Activated T-helper 17 cell treated with anti-CD3 and anti-CD28 coated beads, Interleukin-2, amount 50 U/mL, for 72 hours (primary cell): Measurements from ENCODE around the gene DNAJC11. TPM values are rescaled to one million over a fixed set of nuclear protein-coding genes. Genes with fewer than 3 reads are reported as not detected.
"Not testable (repeated sequence)": the region's sequence is repeated elsewhere in the genome, so short reads cannot be mapped to it uniquely, and the experiment has no call there.

Source experiments
- ATAC-seq: fragments of 150-1000 bp; cut with Tn5 transposase; replicated peaks from 2 replicates; pipeline ENCODE4 v1.10.0; 2021; ENCODE audit warnings: mild to moderate bottlenecking, moderate library complexity
- H3K27ac Mint-ChIP-seq: one replicate; pipeline ENCODE4 v1.8.0; 2022; ENCODE audit warnings: mixed read lengths
- H3K27me3 Mint-ChIP-seq: one replicate; pipeline ENCODE4 v1.8.0; 2022; ENCODE audit warnings: mixed read lengths
- H3K36me3 Mint-ChIP-seq: one replicate; pipeline ENCODE4 v1.8.0; 2022; ENCODE audit warnings: low read depth, mild to moderate bottlenecking, mixed read lengths
- H3K4me1 Mint-ChIP-seq: one replicate; pipeline ENCODE4 v1.8.0; 2022; ENCODE audit warnings: mixed read lengths
- H3K4me3 Mint-ChIP-seq: one replicate; pipeline ENCODE4 v1.8.0; 2022; ENCODE audit warnings: mild to moderate bottlenecking, mixed read lengths
- H3K9me3 Mint-ChIP-seq: one replicate; pipeline ENCODE4 v1.8.0; 2022; ENCODE audit warnings: mixed read lengths
- total RNA-seq, 2 donors: library from RNA; stranded (reverse); gene quantifications; one replicate each; pipeline ENCODE4 v1.2.3, GENCODE V29; 2022

Gene DNAJC11
- total RNA-seq: 10 to 100 TPM; 30.6 to 70.5 TPM

GRCh38 chr1:6701437-6702153 is at the start of gene DNAJC11:
TSS of gene DNAJC11 (minus strand) at chr1:6701816. CDS start at chr1:6701800, 16 bp downstream.
- Mint-ChIP-seq H3K36me3 (no peaks in the 10 kb centered on the region), H3K27me3 (no peaks in the 10 kb centered on the region), H3K4me3 (peak within 1 kb of the TSS; percentile 86), H3K4me1 (peaks cover 9% of the 10 kb centered on the region), H3K9me3 (no peaks in the 10 kb centered on the region), H3K27ac (peak within 1 kb of the TSS; percentile 87)
- peak; percentile 97 for ATAC-seq

GRCh38 chr1:6750490-6750889 is 48.9 kb upstream of the DNAJC11 start:
- Mint-ChIP-seq H3K9me3 (no peaks in the 10 kb centered on the region), H3K4me3 (no peak overlapping the region), H3K27me3 (peaks cover 56% of the 10 kb centered on the region), H3K36me3 (no peaks in the 10 kb centered on the region), H3K27ac (no peak overlapping the region), H3K4me1 (no peaks in the 10 kb centered on the region)
- ATAC-seq: no peak

- Mint-ChIP-seq H3K27ac (no peak overlapping the region), H3K9me3 (no peaks in the 10 kb centered on the region), H3K4me1 (peaks cover 8% of the 10 kb centered on the region), H3K4me3 (no peak overlapping the region), H3K27me3 (peaks cover 46% of the 10 kb centered on the region), H3K36me3 (no peaks in the 10 kb centered on the region)
- ATAC-seq: no peak
Observed at GRCh38 chr1:6747674-6748073, 46.1 kb upstream of the DNAJC11 start.

- no peak overlapping the region for H3K4me3 Mint-ChIP-seq
- no peaks in the 10 kb centered on the region for H3K36me3 Mint-ChIP-seq
- H3K9me3 Mint-ChIP-seq: no peaks in the 10 kb centered on the region
- H3K27me3 Mint-ChIP-seq: peaks cover 34% of the 10 kb centered on the region
- no peak overlapping the region for H3K27ac Mint-ChIP-seq
- peaks cover 8% of the 10 kb centered on the region for H3K4me1 Mint-ChIP-seq
- ATAC-seq: peak; percentile 70
Observed at GRCh38 chr1:6745073-6745472, 43.5 kb upstream of the DNAJC11 start.

GRCh38 chr1:6743189-6744101 is 41.8 kb upstream of the DNAJC11 start:
- no peak overlapping the region for H3K27ac Mint-ChIP-seq

GRCh38 chr1:6742676-6743188 is 41.1 kb upstream of the DNAJC11 start:
- not testable (repeated sequence) for H3K9me3 Mint-ChIP-seq, ATAC-seq, H3K27ac Mint-ChIP-seq

More at GRCh38 chr1:6743189-6744101, 41.8 kb upstream of the DNAJC11 start:
- Mint-ChIP-seq H3K36me3 (no peaks in the 10 kb centered on the region), H3K27me3 (peaks cover 24% of the 10 kb centered on the region), H3K4me1 (peaks cover 8% of the 10 kb centered on the region), H3K4me3 (no peak overlapping the region), H3K9me3 (no peaks in the 10 kb centered on the region)
- ATAC-seq: peak; percentile 30

GRCh38 chr1:6738987-6739676 is 37.5 kb upstream of the DNAJC11 start:
- Mint-ChIP-seq H3K27me3 (peaks cover 7% of the 10 kb centered on the region), H3K4me1 (peaks cover 19% of the 10 kb centered on the region), H3K36me3 (no peaks in the 10 kb centered on the region), H3K9me3 (no peaks in the 10 kb centered on the region), H3K27ac (no peak overlapping the region), H3K4me3 (no peak overlapping the region)
- ATAC-seq: no peak

More at GRCh38 chr1:6742676-6743188, 41.1 kb upstream of the DNAJC11 start:
- not testable (repeated sequence) for H3K36me3 Mint-ChIP-seq, H3K4me3 Mint-ChIP-seq, H3K4me1 Mint-ChIP-seq
- H3K27me3 Mint-ChIP-seq: peaks cover 16% of the 10 kb centered on the region

- Mint-ChIP-seq H3K4me3 (no peak overlapping the region), H3K9me3 (no peaks in the 10 kb centered on the region), H3K27me3 (peaks cover 7% of the 10 kb centered on the region), H3K36me3 (no peaks in the 10 kb centered on the region), H3K27ac (no peak overlapping the region), H3K4me1 (peaks cover 11% of the 10 kb centered on the region)
- ATAC-seq: no peak
Observed at GRCh38 chr1:6732942-6733341, 31.3 kb upstream of the DNAJC11 start.

- H3K9me3 Mint-ChIP-seq: no peaks in the 10 kb centered on the region
- H3K27me3 Mint-ChIP-seq: peaks cover 10% of the 10 kb centered on the region
- peaks cover 11% of the 10 kb centered on the region for H3K4me1 Mint-ChIP-seq
- no peaks in the 10 kb centered on the region for H3K36me3 Mint-ChIP-seq
- H3K4me3 Mint-ChIP-seq: no peak overlapping the region
- ATAC-seq: no peak
- H3K27ac Mint-ChIP-seq: no peak overlapping the region
Observed at GRCh38 chr1:6731905-6732304, 30.3 kb upstream of the DNAJC11 start.

- H3K9me3 Mint-ChIP-seq: no peaks in the 10 kb centered on the region
- H3K27ac Mint-ChIP-seq: no peak overlapping the region
- H3K36me3 Mint-ChIP-seq: no peaks in the 10 kb centered on the region
- peaks cover 11% of the 10 kb centered on the region for H3K4me1 Mint-ChIP-seq
- peaks cover 10% of the 10 kb centered on the region for H3K27me3 Mint-ChIP-seq
- no peak for ATAC-seq
- no peak overlapping the region for H3K4me3 Mint-ChIP-seq
Observed at GRCh38 chr1:6730880-6731279, 29.3 kb upstream of the DNAJC11 start.

GRCh38 chr1:6730473-6730872 is 28.9 kb upstream of the DNAJC11 start:
- peaks cover 11% of the 10 kb centered on the region for H3K4me1 Mint-ChIP-seq
- no peak overlapping the region for H3K4me3 Mint-ChIP-seq
- no peaks in the 10 kb centered on the region for H3K9me3 Mint-ChIP-seq
- H3K27ac Mint-ChIP-seq: no peak overlapping the region
- peaks cover 10% of the 10 kb centered on the region for H3K27me3 Mint-ChIP-seq
- H3K36me3 Mint-ChIP-seq: no peaks in the 10 kb centered on the region
- ATAC-seq: no peak

GRCh38 chr1:6727535-6727934 is 25.9 kb upstream of the DNAJC11 start:
- peak; percentile 55 for ATAC-seq
- Mint-ChIP-seq H3K27ac (no peak overlapping the region), H3K27me3 (peaks cover 10% of the 10 kb centered on the region), H3K9me3 (no peaks in the 10 kb centered on the region), H3K4me3 (no peak overlapping the region), H3K36me3 (no peaks in the 10 kb centered on the region), H3K4me1 (no peaks in the 10 kb centered on the region)

GRCh38 chr1:6726253-6726652 is 24.6 kb upstream of the DNAJC11 start:
- H3K36me3 Mint-ChIP-seq: no peaks in the 10 kb centered on the region
- H3K4me3 Mint-ChIP-seq: no peak overlapping the region
- ATAC-seq: no peak
- H3K9me3 Mint-ChIP-seq: no peaks in the 10 kb centered on the region
- peaks cover 10% of the 10 kb centered on the region for H3K27me3 Mint-ChIP-seq
- H3K27ac Mint-ChIP-seq: no peak overlapping the region
- H3K4me1 Mint-ChIP-seq: no peaks in the 10 kb centered on the region

GRCh38 chr1:6724517-6725141 is 23.0 kb upstream of the DNAJC11 start:
- no peaks in the 10 kb centered on the region for H3K36me3 Mint-ChIP-seq
- ATAC-seq: no peak
- peaks cover 3% of the 10 kb centered on the region for H3K27me3 Mint-ChIP-seq
- H3K4me3 Mint-ChIP-seq: no peak overlapping the region
- no peak overlapping the region for H3K27ac Mint-ChIP-seq
- no peaks in the 10 kb centered on the region for H3K9me3 Mint-ChIP-seq
- H3K4me1 Mint-ChIP-seq: no peaks in the 10 kb centered on the region
